IPS-20b (cell line): ENCODE results near the gene IL4I1.
"Not testable (repeated sequence)": the region's sequence is repeated elsewhere in the genome, so short reads cannot be mapped to it uniquely, and the experiment has no call there.

ENCODE experiments used
- H3K27ac ChIP-seq: one replicate; pipeline ENCODE4 v1.5.1; 2013; ENCODE audit warnings: low read length
- H3K27me3 ChIP-seq: 2 replicates; pipeline ENCODE4 v1.6.1; 2013; ENCODE audit warnings: mild to moderate bottlenecking, low read length, inconsistent platforms; ENCODE audit not compliant: insufficient read depth
- H3K36me3 ChIP-seq: 2 replicates; pipeline ENCODE4 v1.6.1; 2013; ENCODE audit warnings: low read depth, mild to moderate bottlenecking, inconsistent platforms, low read length, moderate library complexity; ENCODE audit not compliant: insufficient read depth
- H3K4me1 ChIP-seq: 2 replicates; pipeline ENCODE4 v1.6.1; 2013; ENCODE audit warnings: mild to moderate bottlenecking, control low read depth, inconsistent platforms, low read length, moderate library complexity; ENCODE audit not compliant: insufficient read depth
- H3K4me3 ChIP-seq: 2 replicates; pipeline ENCODE4 v1.5.1; 2013; ENCODE audit warnings: mild to moderate bottlenecking, low read length, inconsistent platforms
- H3K9ac ChIP-seq: 2 replicates; pipeline ENCODE4 v1.6.1; 2013; ENCODE audit warnings: low read depth, mild to moderate bottlenecking, inconsistent platforms, low read length, moderate library complexity
- H3K9me3 ChIP-seq: 2 replicates; pipeline ENCODE4 v1.6.1; 2013; ENCODE audit warnings: mild to moderate bottlenecking, low read depth, low read length, inconsistent platforms; ENCODE audit not compliant: insufficient read depth

Gene IL4I1

DNA sequence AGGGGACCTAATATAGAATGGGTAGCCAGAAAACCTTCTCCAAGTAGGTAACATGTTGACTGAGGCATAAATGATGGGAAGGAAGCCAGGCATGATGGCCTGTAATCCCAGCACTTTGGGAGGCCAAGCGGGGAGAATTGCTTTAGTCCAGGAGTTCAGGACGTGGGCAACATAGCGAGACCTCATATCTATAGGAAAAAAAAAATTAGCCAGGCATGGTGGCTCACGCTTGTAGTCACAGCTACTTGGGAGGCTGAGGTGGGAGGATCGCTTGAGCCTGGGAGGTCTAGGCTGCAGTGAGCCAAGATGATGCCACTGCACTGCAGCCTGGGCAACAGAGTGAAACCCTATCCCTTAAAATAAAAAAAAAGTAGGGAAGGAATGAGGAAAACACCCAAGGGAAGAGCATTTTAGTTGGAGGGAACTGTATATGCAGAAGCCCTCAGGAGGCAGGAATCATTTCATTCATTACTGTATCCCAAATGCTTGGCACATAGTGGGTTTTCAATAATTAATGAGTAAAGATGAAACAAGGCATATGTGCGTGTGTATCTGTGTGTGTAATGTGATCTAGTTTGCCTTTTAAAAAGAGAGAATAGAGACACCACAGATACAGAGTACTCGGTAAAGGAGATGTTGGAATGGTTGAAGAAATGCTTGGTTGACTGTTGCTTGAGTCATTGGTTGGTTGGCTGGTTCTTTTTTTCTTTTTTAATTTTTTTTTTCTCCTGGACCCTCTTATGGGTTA, 34.8 kb upstream of the IL4I1 start:
- H3K9me3 ChIP-seq: no peaks in the 10 kb centered on the region
- H3K27me3 ChIP-seq: no peaks in the 10 kb centered on the region
- H3K27ac ChIP-seq: no peak overlapping the region
- peaks cover 15% of the 10 kb centered on the region for H3K36me3 ChIP-seq
- H3K4me1 ChIP-seq: peaks cover 6% of the 10 kb centered on the region; the same call in 1 of the 2 replicates
- no peak overlapping the region for H3K9ac ChIP-seq
- H3K4me3 ChIP-seq: no peak overlapping the region

DNA sequence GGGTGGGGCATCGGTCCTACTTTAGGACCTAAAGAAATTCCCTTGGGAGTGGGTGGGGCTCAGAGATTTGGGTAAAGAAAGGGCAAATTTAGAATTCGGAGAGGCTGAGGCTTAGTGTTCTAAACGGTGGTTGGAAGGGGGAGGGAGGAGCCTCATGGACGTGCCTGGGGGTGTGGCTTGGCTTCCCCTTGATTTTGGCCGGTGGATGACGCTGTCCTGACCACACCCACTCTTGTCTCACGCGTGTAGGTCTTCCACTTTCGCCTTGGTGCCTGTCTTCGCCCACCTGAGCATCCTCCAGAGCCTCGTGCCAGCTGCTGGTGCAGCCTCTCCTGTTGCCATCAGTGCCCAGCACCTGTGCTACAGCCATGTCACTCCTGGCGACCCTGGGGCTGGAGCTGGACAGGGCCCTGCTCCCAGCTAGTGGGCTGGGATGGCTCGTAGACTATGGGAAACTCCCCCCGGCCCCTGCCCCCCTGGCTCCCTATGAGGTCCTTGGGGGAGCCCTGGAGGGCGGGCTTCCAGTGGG, 33.9 kb upstream of the IL4I1 start:
- no peaks in the 10 kb centered on the region for H3K27me3 ChIP-seq
- peak overlapping the region; percentile 64 for H3K4me3 ChIP-seq
- peak overlapping the region; percentile 49; the same call in 1 of the 2 replicates for H3K9ac ChIP-seq
- peak overlapping the region; percentile 30 for H3K27ac ChIP-seq
- peaks cover 6% of the 10 kb centered on the region; the same call in 1 of the 2 replicates for H3K4me1 ChIP-seq
- peaks cover 23% of the 10 kb centered on the region for H3K36me3 ChIP-seq
- H3K9me3 ChIP-seq: no peaks in the 10 kb centered on the region

DNA sequence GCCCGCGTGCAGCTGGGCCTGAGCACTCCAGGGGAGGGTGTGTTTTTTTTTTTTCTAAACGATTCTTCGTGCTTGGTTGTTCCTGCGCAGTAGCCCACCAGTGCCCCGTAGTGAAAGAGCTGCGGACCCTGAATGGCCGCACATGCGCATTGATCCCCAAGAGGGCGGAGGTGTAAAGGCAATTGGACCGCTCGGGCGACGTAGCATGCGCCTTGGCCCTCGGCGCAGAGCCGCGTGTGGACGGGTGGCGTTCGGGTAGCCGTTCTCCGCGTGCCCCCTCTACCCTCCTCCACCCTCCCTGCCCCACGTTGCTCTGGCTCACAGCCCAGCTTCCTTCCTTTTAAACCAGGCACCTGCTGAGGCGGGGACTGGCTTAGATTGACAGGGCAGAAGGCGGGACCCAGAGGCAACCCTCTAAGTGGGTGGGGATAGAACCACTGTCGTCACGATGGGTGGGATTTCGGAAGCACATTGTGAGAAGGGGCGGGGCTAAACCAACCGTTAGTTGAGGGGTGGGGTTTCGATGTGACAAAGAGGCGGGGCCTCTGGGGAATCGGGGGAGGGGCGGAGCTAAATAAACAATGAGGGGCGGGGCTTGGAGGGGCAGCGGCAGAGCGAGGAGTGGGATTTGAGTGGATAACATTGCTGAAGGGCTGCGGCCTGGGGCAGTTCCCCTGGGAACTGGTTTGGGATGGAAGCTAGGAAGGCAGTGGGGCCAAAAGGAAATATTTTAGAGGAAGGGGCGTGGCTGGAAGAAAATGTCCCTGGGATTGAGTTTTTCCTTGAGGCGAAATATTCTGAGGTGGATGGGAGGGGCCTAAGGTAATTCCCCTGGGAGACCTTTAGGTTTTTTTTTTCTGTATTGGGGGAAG, 33.2 kb upstream of the IL4I1 start:
- H3K4me3 ChIP-seq: peak overlapping the region; percentile 96
- peaks cover 6% of the 10 kb centered on the region; the same call in 1 of the 2 replicates for H3K4me1 ChIP-seq
- H3K9me3 ChIP-seq: no peaks in the 10 kb centered on the region
- peak overlapping the region; percentile 99 for H3K9ac ChIP-seq
- H3K27me3 ChIP-seq: no peaks in the 10 kb centered on the region
- H3K36me3 ChIP-seq: peaks cover 29% of the 10 kb centered on the region
- H3K27ac ChIP-seq: peak overlapping the region; percentile 86

DNA sequence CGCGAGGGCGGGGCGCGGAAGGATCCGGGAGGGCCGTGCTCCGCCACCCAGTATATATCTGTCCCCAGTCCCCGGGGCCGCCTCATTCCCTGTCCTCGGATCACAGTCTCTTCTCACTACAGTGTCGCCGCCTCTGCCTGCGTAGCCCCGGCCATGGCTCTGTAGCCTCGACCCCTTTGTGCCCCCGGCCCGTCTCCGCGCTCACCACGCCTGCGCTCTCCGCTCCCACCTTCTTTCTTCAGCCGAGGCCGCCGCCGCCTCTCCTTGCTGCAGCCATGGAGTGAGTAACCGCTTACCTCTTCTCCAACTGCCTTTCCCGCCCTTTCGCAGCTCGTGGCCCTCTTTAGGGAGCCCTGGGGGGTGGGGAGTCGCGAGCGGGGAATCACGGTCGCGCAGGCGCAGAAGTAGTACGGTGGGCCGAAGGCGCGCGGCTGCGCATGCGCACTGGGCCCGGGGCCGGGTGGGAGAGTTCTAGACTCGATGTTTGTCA, 32.5 kb upstream of the IL4I1 start, which contains the start of the genes ATF5 and NUP62:
Gene ATF5 (plus strand): TSS at position 85 of the 490 bp plus-strand sequence. CDS start 1,646 bp downstream, outside the sequence.
Gene NUP62 (minus strand): TSS at position 384 of the 490 bp plus-strand sequence. CDS start 19,697 bp downstream, outside the sequence.
- H3K9me3 ChIP-seq: no peaks in the 10 kb centered on the region
- H3K27ac ChIP-seq: peak within 1 kb of the TSS; percentile 86
- peak within 1 kb of the TSS; percentile 99 for H3K9ac ChIP-seq
- H3K27me3 ChIP-seq: no peaks in the 10 kb centered on the region
- H3K4me1 ChIP-seq: peaks cover 6% of the 10 kb centered on the region; the same call in 1 of the 2 replicates
- peak within 1 kb of the TSS; percentile 96 for H3K4me3 ChIP-seq
- H3K36me3 ChIP-seq: peaks cover 36% of the 10 kb centered on the region

DNA sequence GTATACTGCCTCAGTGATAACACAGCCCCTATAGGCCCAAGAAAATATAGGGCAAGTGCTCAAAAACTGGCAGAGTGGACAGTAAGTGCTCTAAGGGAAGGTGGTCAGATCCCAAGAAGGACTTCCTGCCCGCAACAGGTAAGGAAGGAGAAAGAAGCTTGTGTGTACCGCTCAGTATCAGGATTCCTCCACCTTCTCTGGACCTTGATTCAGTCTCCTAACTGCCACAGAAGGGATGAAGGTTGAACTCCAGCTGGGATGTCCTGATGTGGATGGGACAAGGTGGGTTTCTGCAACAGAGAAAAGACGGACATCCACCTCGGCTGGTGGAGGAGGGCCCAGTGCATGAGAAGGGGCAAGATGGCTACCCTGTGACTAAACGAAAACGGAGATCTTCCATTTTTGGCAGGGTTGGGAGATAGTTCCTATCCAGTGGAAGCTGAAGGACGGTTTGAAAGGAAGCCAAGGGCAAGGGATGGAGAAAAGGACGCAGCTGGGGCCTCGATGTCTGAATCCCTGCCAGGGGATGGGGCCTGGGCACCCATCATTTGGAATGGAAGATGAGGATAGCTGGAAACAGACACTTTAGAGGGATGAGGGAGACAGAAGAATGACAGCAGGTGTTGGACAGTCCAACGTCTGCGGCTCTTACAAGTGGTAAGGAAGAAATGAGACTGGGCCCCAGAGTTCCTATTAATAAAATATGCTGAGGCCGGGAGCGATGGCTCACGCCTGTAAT, 31.0 kb upstream of the IL4I1 start:
- H3K9ac ChIP-seq: peak overlapping the region; percentile 99; the same call in 1 of the 2 replicates
- H3K4me3 ChIP-seq: peak overlapping the region; percentile 96; the same call in 1 of the 2 replicates
- H3K27ac ChIP-seq: no peak overlapping the region
- peaks cover 51% of the 10 kb centered on the region for H3K36me3 ChIP-seq
- no peaks in the 10 kb centered on the region for H3K9me3 ChIP-seq
- H3K27me3 ChIP-seq: no peaks in the 10 kb centered on the region
- peaks cover 6% of the 10 kb centered on the region; the same call in 1 of the 2 replicates for H3K4me1 ChIP-seq

DNA sequence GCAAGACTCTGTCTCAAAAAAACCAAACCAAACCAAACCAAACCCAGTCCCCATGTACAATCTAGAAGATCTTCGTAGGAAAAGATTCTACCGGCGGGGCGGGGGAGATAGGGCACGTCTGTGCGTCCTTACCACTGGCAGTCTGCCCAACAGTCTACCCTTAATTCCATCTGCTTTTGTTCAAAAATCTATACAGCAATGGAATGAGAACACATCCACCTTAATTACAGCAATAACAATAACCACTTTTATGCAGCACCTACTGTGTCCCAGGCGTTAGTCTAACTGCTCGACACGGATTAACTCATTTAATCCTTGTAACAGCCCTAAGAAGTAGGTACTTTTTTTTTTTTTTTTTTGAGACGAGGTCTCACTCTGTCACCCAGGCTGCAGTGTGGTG, 29.8 kb upstream of the IL4I1 start:
- no peak overlapping the region for H3K27ac ChIP-seq
- no peak overlapping the region for H3K9ac ChIP-seq
- peaks cover 62% of the 10 kb centered on the region for H3K36me3 ChIP-seq
- no peaks in the 10 kb centered on the region for H3K9me3 ChIP-seq
- H3K4me1 ChIP-seq: peaks cover 10% of the 10 kb centered on the region; the same call in 1 of the 2 replicates
- no peak overlapping the region for H3K4me3 ChIP-seq
- no peaks in the 10 kb centered on the region for H3K27me3 ChIP-seq

DNA sequence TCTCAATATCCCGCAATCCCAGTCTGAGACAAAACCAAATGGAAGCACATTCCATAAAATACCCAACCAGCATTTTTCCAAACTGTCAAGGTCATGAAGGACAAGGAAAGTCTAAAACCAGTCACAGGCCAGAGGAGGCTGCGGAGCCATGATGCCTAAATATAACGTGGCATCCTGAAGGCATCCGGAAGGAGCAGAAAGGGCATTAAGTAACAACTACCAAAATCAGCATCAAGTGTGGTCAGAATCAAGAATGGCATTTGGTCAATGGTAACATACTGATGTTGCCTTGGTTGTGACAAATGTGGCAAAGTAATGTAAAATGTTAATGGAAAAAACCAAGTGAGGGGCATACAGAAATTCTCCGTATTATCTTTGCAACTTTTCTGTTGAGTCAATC, 28.8 kb upstream of the IL4I1 start:
- no peaks in the 10 kb centered on the region for H3K27me3 ChIP-seq
- peaks cover 10% of the 10 kb centered on the region; the same call in 1 of the 2 replicates for H3K4me1 ChIP-seq
- H3K4me3 ChIP-seq: no peak overlapping the region
- no peak overlapping the region for H3K27ac ChIP-seq
- H3K9me3 ChIP-seq: no peaks in the 10 kb centered on the region
- no peak overlapping the region for H3K9ac ChIP-seq
- peaks cover 73% of the 10 kb centered on the region for H3K36me3 ChIP-seq

DNA sequence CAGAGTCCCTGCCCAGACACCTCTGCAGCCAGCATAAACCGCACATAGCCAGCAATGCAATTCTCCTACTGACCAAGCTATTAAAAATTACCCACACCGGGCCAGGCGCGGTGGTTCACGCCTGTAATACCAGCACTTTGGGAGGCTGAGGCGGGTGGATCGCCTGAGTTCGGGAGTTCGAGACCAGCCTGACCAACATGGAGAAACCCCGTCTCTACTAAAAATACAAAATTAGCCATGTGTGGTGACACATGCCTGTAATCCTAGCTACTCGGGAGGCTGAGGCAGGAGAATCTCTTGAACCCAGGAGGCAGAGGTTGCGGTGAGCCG, 28.2 kb upstream of the IL4I1 start:
- not testable (repeated sequence) for H3K27me3 ChIP-seq, H3K9ac ChIP-seq, H3K9me3 ChIP-seq, H3K4me1 ChIP-seq, H3K27ac ChIP-seq, H3K4me3 ChIP-seq
- H3K36me3 ChIP-seq: peaks cover 75% of the 10 kb centered on the region

DNA sequence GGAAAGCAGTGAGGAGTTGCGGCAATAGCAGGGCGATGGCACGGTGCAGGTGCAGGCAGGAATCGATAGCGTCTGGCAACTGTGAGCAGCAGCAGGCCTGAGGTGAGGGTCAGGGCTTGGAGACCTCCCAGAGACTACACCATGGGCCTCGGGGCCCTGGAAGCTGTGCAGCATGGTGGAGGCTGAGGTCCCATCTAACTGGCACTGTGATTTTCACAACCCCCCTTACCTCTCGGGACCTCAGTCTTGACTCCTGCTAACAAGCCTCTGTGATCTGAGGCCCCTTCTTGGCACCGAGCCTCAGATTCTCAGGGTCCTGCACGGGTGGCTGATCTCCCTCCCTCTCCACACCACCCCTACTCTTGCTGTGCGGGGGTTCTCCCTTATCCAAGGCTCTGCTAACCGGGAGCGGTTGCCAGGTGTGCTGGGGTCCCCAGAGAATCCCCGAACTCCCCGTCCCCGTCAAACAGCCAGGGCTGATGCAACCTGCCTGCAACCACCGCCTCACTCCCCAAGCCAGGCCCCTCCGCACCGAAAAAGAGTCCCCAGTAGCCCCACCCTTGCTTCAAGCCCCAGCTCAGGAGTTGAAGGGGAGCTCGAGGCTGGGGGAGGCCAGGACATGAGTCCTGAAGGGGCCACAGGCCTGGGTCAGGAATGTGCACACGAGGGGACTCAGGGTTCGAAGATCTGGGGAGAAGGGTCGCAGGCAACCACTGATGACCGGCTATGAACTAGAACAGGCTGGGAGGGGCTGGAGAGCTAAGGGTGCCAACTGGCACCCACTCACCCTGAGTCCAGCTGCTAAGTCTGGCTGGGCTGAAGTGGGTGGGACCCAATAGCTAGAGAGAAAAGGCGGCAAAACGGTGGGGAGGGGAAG, 27.6 kb upstream of the IL4I1 start:
- Histone ChIP-seq H3K4me1 (peaks cover 10% of the 10 kb centered on the region; the same call in 1 of the 2 replicates), H3K4me3 (no peak overlapping the region), H3K36me3 (peaks cover 79% of the 10 kb centered on the region), H3K27ac (no peak overlapping the region), H3K9me3 (no peaks in the 10 kb centered on the region), H3K27me3 (no peaks in the 10 kb centered on the region), H3K9ac (no peak overlapping the region; the same call in 1 of the 2 replicates)
